Adrenal gland (tissue), 5 donors: ENCODE measurements around the gene FGF19.

Source experiments
- CTCF ChIP-seq, 6 experiments: fragments of 450-650 bp in 4 of 6; fragments of 200-600 bp in 2 of 6; sonication (generic) in 1 of 6; IDR thresholded peaks; 1 replicate in 5 of 6; 2 replicates in 1 of 6; pipeline versions ENCODE4 v1.5.1 to v1.8.0; 2016 to 2021; ENCODE audit warnings: antibody characterized with exemption in 6 of 6, mild to moderate bottlenecking in 2 of 6, moderate library complexity in 1 of 6
- POLR2A ChIP-seq, 2 donors: fragments of 450-650 bp; IDR thresholded peaks; one replicate each; pipeline ENCODE4 v1.6.1; 2017; ENCODE audit warnings: antibody characterized with exemption in 2 of 2, mild to moderate bottlenecking in 2 of 2, moderate library complexity in 1 of 2
- donor health status: DM: no; HTN: no; CAD: no.

GRCh38 chr11:69718147-69718546, 14.3 kb upstream of the FGF19 start:
- peak in 4 of 6 experiments; percentile 11 to 33 (median 20) for TF ChIP-seq CTCF (IDR thresholded peaks at IDR 0.05)
- TF ChIP-seq POLR2A (IDR thresholded peaks at IDR 0.05) = no peak
